ENCODE results near the gene RDH8. TPM values are rescaled to one million over a fixed set of nuclear protein-coding genes. Genes with fewer than 3 reads are reported as not detected.

Gene RDH8
- total RNA-seq, 1 donor from 2014 or later = not detected

Small RNAs within 50 kb of the gene (microRNA-seq; reads per million reads assigned to microRNA genes)
- gene MIR5589 = not detected

Other genes with a start within 250 kb of the RDH8 start
- gene ZNF846, start 244.7 kb upstream of the RDH8 start, total RNA-seq = 9.3 TPM
- 10.4 TPM for gene FBXL12, start 194.4 kb upstream of the RDH8 start, total RNA-seq
- gene UBL5, start 185.6 kb upstream of the RDH8 start, total RNA-seq = 581 TPM
- 89.2 TPM for gene PIN1, start 178.2 kb upstream of the RDH8 start, total RNA-seq
- 2.2 TPM for gene OLFM2, start 77.0 kb upstream of the RDH8 start, total RNA-seq
- gene COL5A3, start 3.0 kb upstream of the RDH8 start, total RNA-seq = 10.4 TPM
- gene SHFL, start 72.8 kb downstream of the RDH8 start, total RNA-seq = 9.7 TPM
- not detected for gene ANGPTL6, start 89.2 kb downstream of the RDH8 start, total RNA-seq
- 27.0 TPM for gene PPAN, start 92.9 kb downstream of the RDH8 start, total RNA-seq
- gene P2RY11, start 98.2 kb downstream of the RDH8 start, total RNA-seq = 4.5 TPM
- 167 TPM for gene EIF3G, start 106.4 kb downstream of the RDH8 start, total RNA-seq
- 26.0 TPM for gene DNMT1, start 181.5 kb downstream of the RDH8 start, total RNA-seq
- gene S1PR2, start 217.8 kb downstream of the RDH8 start, total RNA-seq = 8.4 TPM
- gene MRPL4, start 238.7 kb downstream of the RDH8 start, total RNA-seq = 70.1 TPM